Kidney tubule cell (primary cell): ENCODE measurements around the gene ICOS.
"Not testable (repeated sequence)": the region's sequence is repeated elsewhere in the genome, so short reads cannot be mapped to it uniquely, and the experiment has no call there.

Experiments used
- DNase-seq: peaks from one replicate; pipeline ENCODE4 v3.0.0-alpha.2; 2018; ENCODE audit warnings: low spot score

The ICOS gene

DNA sequence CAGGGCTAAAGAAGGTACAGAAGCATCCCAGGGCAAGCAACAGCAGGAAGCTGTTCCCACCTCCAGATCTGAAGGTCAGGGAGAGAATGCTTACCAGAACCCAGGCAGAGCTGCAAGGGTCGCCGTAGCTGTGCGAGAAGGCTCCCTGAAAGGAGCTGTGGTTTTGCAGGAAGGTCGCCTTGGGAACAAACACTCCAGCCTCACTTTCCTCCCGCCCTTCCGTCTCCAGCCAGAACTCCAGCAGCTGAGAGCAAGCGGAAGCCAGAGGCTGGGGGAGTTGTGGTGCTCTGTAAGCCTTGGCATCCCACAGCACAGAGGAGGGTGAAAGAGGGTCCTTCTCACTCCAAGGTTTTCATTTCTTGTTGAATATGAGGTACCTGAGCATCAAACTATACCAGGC is 18.3 kb upstream of the ICOS start:
- DNase-seq, result no peak

DNA sequence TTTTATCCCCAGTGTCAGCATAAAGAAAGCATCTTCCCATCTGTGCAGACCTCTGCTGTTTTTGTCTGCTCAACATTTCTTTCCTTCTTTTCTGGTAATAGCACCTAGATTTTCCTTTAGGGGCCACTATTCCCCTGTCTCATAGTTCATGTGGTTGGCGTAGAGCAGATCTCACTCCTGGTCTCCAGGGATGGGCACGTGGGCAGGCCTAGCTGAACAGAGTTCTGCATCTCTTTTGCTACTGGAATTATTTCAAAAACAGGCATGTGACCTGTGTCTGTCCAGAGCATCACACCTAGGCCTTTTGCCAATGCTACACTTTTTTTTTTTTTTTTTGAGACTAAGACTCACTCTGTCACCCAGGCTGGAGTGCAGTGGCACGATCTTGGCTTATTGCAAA is 17.7 kb upstream of the ICOS start:
- DNase-seq, result no peak

DNA sequence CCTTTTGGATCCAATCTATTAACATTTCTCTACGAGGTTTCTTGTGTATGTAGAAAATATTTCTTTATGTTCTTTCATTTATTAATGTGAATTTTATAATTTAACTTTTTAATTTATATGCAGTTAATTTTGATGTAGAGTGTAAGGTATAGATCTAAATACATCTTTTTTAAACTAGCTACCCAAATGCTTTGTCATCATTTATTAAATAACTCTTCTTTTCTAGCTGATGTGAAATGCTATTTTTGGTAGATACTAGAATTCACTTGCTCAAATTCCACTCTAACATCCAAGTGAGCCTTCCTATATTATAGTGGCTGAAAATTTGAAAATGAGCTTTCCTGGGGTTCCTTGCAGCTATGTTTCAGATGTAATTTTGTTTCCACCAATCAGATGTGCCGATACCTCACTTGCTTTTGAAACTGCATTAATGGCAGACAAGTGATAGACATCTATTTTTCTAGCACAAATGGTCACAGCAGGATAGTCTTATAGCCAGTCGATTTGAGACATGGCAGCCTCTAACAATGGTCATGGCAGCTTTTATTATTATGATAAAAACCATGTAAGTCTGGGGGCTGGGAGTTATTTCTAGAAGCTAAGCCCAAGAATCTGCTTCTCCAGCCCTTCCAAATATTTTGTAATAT is 10.9 kb upstream of the ICOS start:
- no peak for DNase-seq

DNA sequence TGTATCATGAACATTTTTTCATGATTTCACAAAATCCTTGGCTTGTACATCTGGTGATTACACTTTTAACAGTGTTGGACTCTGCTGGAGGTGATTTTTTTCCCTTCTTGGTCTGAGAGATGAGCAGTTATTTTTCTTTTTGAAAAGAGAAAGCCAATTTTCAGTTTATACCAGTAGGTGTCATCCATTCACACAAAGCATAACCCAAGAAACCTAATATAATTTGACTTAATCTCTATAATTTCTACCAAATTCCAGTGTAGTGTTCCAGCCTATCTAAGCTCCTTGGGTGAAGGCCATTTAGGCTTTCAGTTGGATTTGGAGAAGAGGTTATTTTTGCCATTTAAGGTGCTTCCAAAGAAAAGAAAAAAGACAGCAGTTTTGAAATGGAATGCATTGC is 7.7 kb upstream of the ICOS start:
- peak; percentile 4 for DNase-seq

DNA sequence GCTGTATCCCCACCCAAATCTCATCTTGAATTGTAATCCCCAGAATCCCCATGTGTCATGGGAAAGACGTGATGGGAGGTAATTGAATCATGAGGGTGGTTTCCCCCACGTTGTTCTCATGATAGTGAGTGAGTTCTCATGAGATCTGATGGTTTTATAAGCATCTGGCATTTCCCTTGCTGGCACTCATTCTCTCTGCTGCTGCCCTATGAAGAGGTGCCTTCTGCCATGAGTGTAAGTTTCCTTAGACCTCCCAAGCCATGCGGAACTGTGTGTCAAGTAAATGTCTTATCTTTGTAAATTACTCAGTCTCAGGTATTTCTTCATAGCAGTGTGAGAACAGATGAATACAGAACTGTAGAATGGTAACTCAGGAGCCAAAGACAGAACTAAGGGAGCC is 5.3 kb upstream of the ICOS start:
- DNase-seq, result not testable (repeated sequence)

DNA sequence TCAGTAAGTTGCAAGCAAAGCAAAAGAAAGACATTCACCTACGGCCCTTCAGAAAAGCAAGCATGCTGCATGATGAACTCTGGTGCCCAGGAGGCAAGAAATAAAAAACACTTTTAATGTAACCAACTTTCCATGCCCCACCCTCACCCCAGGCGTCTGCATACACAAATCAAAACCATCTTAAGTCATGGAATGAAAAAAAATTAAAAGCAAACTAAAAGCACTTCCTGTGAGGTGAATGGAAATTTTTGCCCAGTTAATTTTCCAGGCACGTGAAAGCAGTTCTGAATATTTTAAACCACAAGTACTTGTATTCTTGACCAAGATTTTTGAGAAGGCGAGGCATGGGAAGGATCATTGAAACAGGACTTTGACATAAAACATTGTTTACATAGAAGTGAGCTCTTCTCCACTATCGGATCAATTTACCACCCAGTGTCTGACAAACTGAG is 2.5 kb upstream of the ICOS start:
- no peak for DNase-seq

DNA sequence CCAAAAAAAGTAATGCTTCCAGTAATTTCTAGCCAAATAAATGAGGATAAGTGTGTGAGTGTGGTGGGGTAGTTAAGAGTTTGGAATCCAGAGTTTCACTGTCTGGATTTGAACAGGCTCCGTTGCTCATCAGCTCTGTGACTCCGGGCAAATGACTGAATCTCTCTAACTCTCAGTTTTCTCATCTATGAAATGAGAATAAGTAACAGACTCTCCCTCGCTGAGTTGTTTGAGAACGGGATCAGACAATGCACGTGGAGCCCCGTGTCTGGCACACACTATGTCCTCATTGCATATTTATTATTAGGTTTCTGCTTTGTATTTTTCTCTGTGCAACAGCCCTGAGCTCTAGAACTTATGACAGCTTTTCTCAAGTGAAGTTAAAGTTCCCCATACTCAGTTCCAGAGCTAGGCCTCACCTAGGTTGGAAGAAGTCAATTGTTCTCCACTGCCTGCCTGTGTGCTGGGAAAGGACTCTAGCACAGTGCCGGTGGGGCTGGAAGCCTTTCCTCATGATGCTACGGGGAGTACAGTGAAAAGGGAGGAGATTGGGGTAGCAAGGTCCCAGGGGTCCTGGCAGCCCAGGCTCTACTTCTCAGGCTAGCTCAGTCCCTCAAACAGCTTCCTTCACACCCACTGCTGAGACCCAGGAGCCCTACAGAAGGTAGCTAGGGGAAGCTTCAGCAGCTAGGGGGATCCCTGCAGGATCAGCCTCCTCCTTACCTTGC is 1.7 kb upstream of the ICOS start:
- no peak for DNase-seq

GRCh38 chr2:203935568-203935967 is 995 bp upstream of the ICOS start:
- no peak for DNase-seq

- DNase-seq, result no peak
These were observed 386 bp downstream of the ICOS start for GRCh38 chr2:203936949-203937348.

- DNase-seq, result no peak
These were observed 1.2 kb downstream of the ICOS start for GRCh38 chr2:203937788-203938187.

DNA sequence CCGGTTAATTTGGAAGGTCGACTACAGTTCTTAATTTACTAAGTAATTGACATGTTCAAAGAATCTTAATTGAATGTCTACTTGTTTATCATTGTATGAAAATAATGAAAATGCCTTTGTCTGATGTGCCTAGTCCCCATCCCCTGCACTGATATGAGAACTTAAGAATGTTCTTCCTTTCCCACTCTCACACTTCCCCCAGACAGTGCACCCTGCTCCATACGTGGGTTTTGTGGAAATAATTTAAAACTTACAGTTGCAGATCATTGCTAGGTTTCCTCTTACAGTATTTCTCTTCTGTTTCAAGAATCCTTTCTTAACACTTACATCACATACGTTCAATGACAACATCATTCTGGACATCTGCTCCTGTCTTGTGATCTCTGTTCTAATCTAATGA is 3.5 kb downstream of the ICOS start:
- no peak for DNase-seq

- DNase-seq, result not testable (repeated sequence)
These were observed 7.2 kb downstream of the ICOS start for GRCh38 chr2:203943493-203944382.

DNA sequence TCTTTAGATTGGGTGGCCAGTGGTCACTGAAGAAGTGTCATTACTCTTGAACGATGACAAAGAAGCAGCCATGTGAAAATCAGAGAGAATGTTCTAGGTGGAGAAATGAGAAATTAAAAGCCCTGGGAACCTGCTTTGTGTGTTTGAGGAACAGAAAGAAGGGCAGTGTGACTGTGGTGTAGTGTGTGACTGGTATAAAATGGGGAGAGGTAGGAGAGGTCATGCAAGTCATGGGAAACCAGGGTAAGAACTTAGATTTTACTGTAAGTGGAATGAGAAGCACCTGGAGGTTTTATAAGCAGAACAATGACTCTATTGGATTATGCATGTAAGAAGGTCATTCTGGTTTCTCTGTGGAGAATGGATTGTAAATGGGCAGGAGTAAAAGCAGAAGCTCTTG is 12.2 kb downstream of the ICOS start:
- DNase-seq, result no peak

DNA sequence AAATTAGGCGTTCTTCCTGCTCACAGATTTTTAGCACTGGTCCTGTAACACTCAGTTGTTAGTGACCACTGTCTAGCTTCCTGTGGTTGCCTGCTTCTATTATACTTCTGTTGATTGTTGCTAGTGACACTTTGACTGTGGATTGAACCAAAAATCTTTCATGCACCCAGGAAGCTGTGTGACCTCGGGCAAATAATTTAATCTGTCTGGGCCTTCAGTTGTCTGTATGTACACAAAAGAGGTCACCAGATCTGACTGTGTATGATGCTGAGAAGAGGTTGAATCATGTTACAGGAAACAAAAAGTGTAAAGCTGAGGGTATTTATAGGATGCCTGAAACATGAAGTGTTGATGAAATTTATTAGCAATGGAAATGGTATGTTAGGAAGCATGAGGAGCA is 12.7 kb downstream of the ICOS start:
- peak; percentile 41 for DNase-seq

- DNase-seq, result no peak
These were observed 14.9 kb downstream of the ICOS start for GRCh38 chr2:203951366-203951902.

- no peak for DNase-seq
These were observed 22.7 kb downstream of the ICOS start for GRCh38 chr2:203959265-203959664.

GRCh38 chr2:203959672-203960071 is 23.1 kb downstream of the ICOS start:
- DNase-seq, result no peak

DNA sequence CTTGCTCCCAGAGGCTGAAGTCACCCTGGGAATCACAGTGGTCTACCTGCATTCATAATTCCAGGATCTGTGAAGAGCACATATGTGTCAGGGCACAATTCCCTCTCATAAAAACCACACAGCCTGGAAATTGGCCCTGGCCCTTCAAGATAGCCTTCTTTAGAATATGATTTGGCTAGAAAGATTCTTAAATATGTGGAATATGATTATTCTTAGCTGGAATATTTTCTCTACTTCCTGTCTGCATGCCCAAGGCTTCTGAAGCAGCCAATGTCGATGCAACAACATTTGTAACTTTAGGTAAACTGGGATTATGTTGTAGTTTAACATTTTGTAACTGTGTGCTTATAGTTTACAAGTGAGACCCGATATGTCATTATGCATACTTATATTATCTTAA is 24.2 kb downstream of the ICOS start:
- no peak for DNase-seq

GRCh38 chr2:203965190-203965589 is 28.6 kb downstream of the ICOS start:
- DNase-seq, result not testable (repeated sequence)

- no peak for DNase-seq
These were observed 34.7 kb downstream of the ICOS start for GRCh38 chr2:203971251-203971650.

- DNase-seq, result peak; percentile 9
These were observed 35.5 kb downstream of the ICOS start for GRCh38 chr2:203972066-203972465.

GRCh38 chr2:203973000-203973399 is 36.4 kb downstream of the ICOS start:
- DNase-seq, result no peak

GRCh38 chr2:203973676-203974075 is 37.1 kb downstream of the ICOS start:
- DNase-seq, result no peak
